D721Med (cell line): ENCODE results near the gene DCTPP1.
"Not testable (repeated sequence)": the region's sequence is repeated elsewhere in the genome, so short reads cannot be mapped to it uniquely, and the experiment has no call there.

Source experiments
- DNase-seq: peaks from one replicate; pipeline ENCODE4 v3.0.0; 2011; ENCODE audit warnings: low spot score; ENCODE audit not compliant: insufficient read length
- FAIRE-seq: peaks from 2 replicates; lab custom pipeline; 2011; peaks lifted over from hg19 to GRCh38; lab: Jason Lieb, UNC
- CTCF ChIP-seq: IDR thresholded peaks from 2 replicates; pipeline ENCODE4 v1.5.1; 2012; ENCODE audit warnings: mild to moderate bottlenecking, control low read depth; ENCODE audit not compliant: insufficient read depth; ENCODE audit errors: missing control alignments

DCTPP1 gene

GRCh38 chr16:30397776-30398660 lies 31.8 kb downstream of the DCTPP1 start:
- no peak for FAIRE-seq
- no peak for DNase-seq
- TF ChIP-seq CTCF: no peak

GRCh38 chr16:30397056-30397455 lies 32.8 kb downstream of the DCTPP1 start:
- no peak for DNase-seq
- no peak for TF ChIP-seq CTCF
- FAIRE-seq: no peak

- not testable (repeated sequence) for DNase-seq, FAIRE-seq
Observed at GRCh38 chr16:30396627-30397026, 33.2 kb downstream of the DCTPP1 start.

- FAIRE-seq (no peak), DNase-seq (no peak)
- no peak for TF ChIP-seq CTCF
Observed at GRCh38 chr16:30395992-30396585, 33.7 kb downstream of the DCTPP1 start.

- no peak for FAIRE-seq
- TF ChIP-seq CTCF: peak; percentile 0
- peak; percentile 80 for DNase-seq
Observed at GRCh38 chr16:30395155-30395991, 34.5 kb downstream of the DCTPP1 start, which contains the start of gene ZNF48. Gene ZNF48 (plus strand): TSS chr16:30395420. CDS start chr16:30395795, 375 bp downstream.

GRCh38 chr16:30394592-30395154 lies 35.2 kb downstream of the DCTPP1 start:
- DNase-seq: no peak
- TF ChIP-seq CTCF: no peak
- no peak for FAIRE-seq

GRCh38 chr16:30383521-30383920 lies 46.3 kb downstream of the DCTPP1 start:
- TF ChIP-seq CTCF: no peak
- no peak for FAIRE-seq
- DNase-seq: no peak
